Fibroblast of lung (primary cell): Measurements from ENCODE around the gene PIGP.

Experiments
- EZH2 ChIP-seq: IDR thresholded peaks from 2 replicates; pipeline ENCODE4 v1.5.1; 2012; ENCODE audit warnings: low read length, control low read depth, mild to moderate bottlenecking; ENCODE audit errors: missing control alignments
- TF ChIP-seq, protein P1 (sequence below), 2 donors: IDR thresholded peaks in 1 of 2; conservative IDR thresholded peaks in 1 of 2; 1 replicate in 1 of 2; 2 replicates in 1 of 2; pipeline ENCODE4 v1.5.1; 2011 to 2012; ENCODE audit warnings: low read length in 2 of 2, control low read depth in 1 of 2, inconsistent platforms in 1 of 2, low read depth in 1 of 2, mild to moderate bottlenecking in 1 of 2

GRCh38 chr21:37100316-37100715 lies 27.4 kb upstream of the PIGP start:
- TF ChIP-seq, protein P1, sequence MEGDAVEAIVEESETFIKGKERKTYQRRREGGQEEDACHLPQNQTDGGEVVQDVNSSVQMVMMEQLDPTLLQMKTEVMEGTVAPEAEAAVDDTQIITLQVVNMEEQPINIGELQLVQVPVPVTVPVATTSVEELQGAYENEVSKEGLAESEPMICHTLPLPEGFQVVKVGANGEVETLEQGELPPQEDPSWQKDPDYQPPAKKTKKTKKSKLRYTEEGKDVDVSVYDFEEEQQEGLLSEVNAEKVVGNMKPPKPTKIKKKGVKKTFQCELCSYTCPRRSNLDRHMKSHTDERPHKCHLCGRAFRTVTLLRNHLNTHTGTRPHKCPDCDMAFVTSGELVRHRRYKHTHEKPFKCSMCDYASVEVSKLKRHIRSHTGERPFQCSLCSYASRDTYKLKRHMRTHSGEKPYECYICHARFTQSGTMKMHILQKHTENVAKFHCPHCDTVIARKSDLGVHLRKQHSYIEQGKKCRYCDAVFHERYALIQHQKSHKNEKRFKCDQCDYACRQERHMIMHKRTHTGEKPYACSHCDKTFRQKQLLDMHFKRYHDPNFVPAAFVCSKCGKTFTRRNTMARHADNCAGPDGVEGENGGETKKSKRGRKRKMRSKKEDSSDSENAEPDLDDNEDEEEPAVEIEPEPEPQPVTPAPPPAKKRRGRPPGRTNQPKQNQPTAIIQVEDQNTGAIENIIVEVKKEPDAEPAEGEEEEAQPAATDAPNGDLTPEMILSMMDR (conservative IDR thresholded peaks at IDR 0.05 in 1 of 2, IDR thresholded peaks at IDR 0.05 in 1 of 2; ENCODE audit: low read depth in 1 of 2, low read length in 2 of 2), result no peak
- TF ChIP-seq EZH2, result no peak
